Neural cell (in vitro differentiated cells): Measurements from ENCODE around the gene NPHP4. TPM values are rescaled to one million over a fixed set of nuclear protein-coding genes. Genes with fewer than 3 reads are reported as not detected.

Experiments used
- H2AFZ ChIP-seq: fragments of 200-600, 300-800 bp; sonication (generic), shearing (Covaris generic); 2 replicates; pipeline ENCODE4 v1.6.0; 2014; ENCODE audit warnings: low read depth, mild to moderate bottlenecking, antibody characterized with exemption, low read length, moderate library complexity
- H3F3A ChIP-seq: fragments of 200-600 bp; shearing (Covaris generic); 2 replicates; pipeline ENCODE4 v1.6.1; 2016; ENCODE audit warnings: mild to moderate bottlenecking, moderate library complexity, mixed read lengths, antibody characterized with exemption, low read length; ENCODE audit not compliant: insufficient read depth, poor library complexity, severe bottlenecking
- H3K27ac ChIP-seq: fragments of 200-600, 300-800 bp; sonication (generic), shearing (Covaris generic); 2 replicates; pipeline ENCODE4 v1.5.1; 2014; ENCODE audit warnings: mild to moderate bottlenecking, low read length, moderate library complexity
- H3K27me3 ChIP-seq: fragments of 300-800, 200-600 bp; sonication (generic), shearing (Covaris generic); 2 replicates; pipeline ENCODE4 v1.6.0; 2014; ENCODE audit warnings: mild to moderate bottlenecking, low read depth, low read length, moderate library complexity; ENCODE audit not compliant: insufficient read depth
- H3K36me3 ChIP-seq: fragments of 300-800, 200-600 bp; sonication (generic), shearing (Covaris generic); 2 replicates; pipeline ENCODE4 v1.5.1; 2014; ENCODE audit warnings: mild to moderate bottlenecking, antibody characterized with exemption, low read length, moderate library complexity; ENCODE audit not compliant: insufficient read depth
- H3K4me2 ChIP-seq: fragments of 300-800, 200-600 bp; sonication (generic), shearing (Covaris generic); 2 replicates; pipeline ENCODE4 v1.6.0; 2014; ENCODE audit warnings: mild to moderate bottlenecking, low read length
- H3K4me3 ChIP-seq: fragments of 300-800, 200-600 bp; sonication (generic), shearing (Covaris generic); 2 replicates; pipeline ENCODE4 v1.5.1; 2014; ENCODE audit warnings: mild to moderate bottlenecking, low read length, moderate library complexity
- H3K79me2 ChIP-seq: fragments of 200-600 bp; shearing (Covaris generic); replicated peaks from 2 replicates; pipeline ENCODE4 v1.6.0; 2014; ENCODE audit warnings: mild to moderate bottlenecking, low read length, moderate library complexity; ENCODE audit not compliant: insufficient read depth
- H3K9ac ChIP-seq: fragments of 300-800, 200-600 bp; sonication (generic), shearing (Covaris generic); 2 replicates; pipeline ENCODE4 v1.6.1; 2016; ENCODE audit warnings: mild to moderate bottlenecking, low read length, mixed read lengths
- H3K9me2 ChIP-seq: fragments of 200-600 bp; shearing (Covaris generic); 2 replicates; pipeline ENCODE4 v1.6.1; 2016; ENCODE audit warnings: mild to moderate bottlenecking, low read length, mixed read lengths; ENCODE audit not compliant: insufficient read depth
- H3K9me3 ChIP-seq: fragments of 200-600, 300-800 bp; sonication (generic), shearing (Covaris generic); 2 replicates; pipeline ENCODE4 v1.6.1; 2016; ENCODE audit warnings: mild to moderate bottlenecking, mixed run types, low read length, moderate library complexity, mixed read lengths
- H4K20me1 ChIP-seq: fragments of 200-600 bp; shearing (Covaris generic); 2 replicates; pipeline ENCODE4 v1.6.1; 2016; ENCODE audit warnings: mild to moderate bottlenecking, mixed run types; ENCODE audit not compliant: insufficient read depth
- CTCF ChIP-seq: fragments of 450-650 bp; IDR thresholded peaks from 2 replicates; pipeline ENCODE4 v1.5.1; 2014; ENCODE audit warnings: antibody characterized with exemption, mild to moderate bottlenecking, moderate library complexity; ENCODE audit not compliant: poor library complexity, severe bottlenecking
- EP300 ChIP-seq: fragments of 450-650 bp; conservative IDR thresholded peaks from 2 replicates; pipeline ENCODE4 v1.6.1; 2014; ENCODE audit warnings: antibody characterized with exemption, mild to moderate bottlenecking, moderate library complexity; ENCODE audit not compliant: poor library complexity, severe bottlenecking
- EZH2 ChIP-seq: fragments of 200-600, 300-800 bp; shearing (Covaris generic), sonication (generic); IDR thresholded peaks from 2 replicates; pipeline ENCODE4 v1.6.1; 2014; ENCODE audit warnings: antibody characterized with exemption, low read length, borderline replicate concordance, mild to moderate bottlenecking; ENCODE audit not compliant: insufficient read depth, poor library complexity, severe bottlenecking
- MXI1 ChIP-seq: fragments of 450-650 bp; conservative IDR thresholded peaks from 2 replicates; pipeline ENCODE4 v1.6.1; 2014; ENCODE audit warnings: antibody characterized with exemption, mild to moderate bottlenecking; ENCODE audit not compliant: poor library complexity, severe bottlenecking
- POLR2AphosphoS5 ChIP-seq: IDR thresholded peaks from 2 replicates; pipeline ENCODE4 v1.6.1; 2012
- RAD21 ChIP-seq: fragments of 450-650 bp; conservative IDR thresholded peaks from 2 replicates; pipeline ENCODE4 v1.6.1; 2014; ENCODE audit warnings: antibody characterized with exemption, mild to moderate bottlenecking, moderate library complexity
- REST ChIP-seq: IDR thresholded peaks from 2 replicates; pipeline ENCODE4 v1.6.1; 2012; ENCODE audit warnings: borderline replicate concordance
- SMC3 ChIP-seq: fragments of 450-650 bp; conservative IDR thresholded peaks from 2 replicates; pipeline ENCODE4 v1.6.1; 2014; ENCODE audit warnings: antibody characterized with exemption, mild to moderate bottlenecking, moderate library complexity; ENCODE audit not compliant: poor library complexity
- TAF1 ChIP-seq: IDR thresholded peaks from 2 replicates; pipeline ENCODE4 v1.6.1; 2012; ENCODE audit warnings: low read depth
- polyA plus RNA-seq: library from polyadenylated mRNA; depleted of rRNA; stranded (reverse); fragments of >200 nt; gene quantifications from 2 replicates; pipeline ENCODE4 v1.2.3, GENCODE V29; 2014

The NPHP4 gene
- polyA plus RNA-seq, 1 donor from 2014 or later, result 17.1 TPM

- no peaks in the 10 kb centered on the region for H3K9me3 ChIP-seq
- H3K4me3 ChIP-seq, result no peak overlapping the region
- H3F3A ChIP-seq, result no peaks in the 10 kb centered on the region
- no peak overlapping the region for H3K4me2 ChIP-seq
- no peaks in the 10 kb centered on the region for H3K27me3 ChIP-seq
- no peaks in the 10 kb centered on the region for H4K20me1 ChIP-seq
- TF ChIP-seq TAF1, result no peak
- no peak for TF ChIP-seq CTCF
- TF ChIP-seq POLR2AphosphoS5, result no peak
- no peak for TF ChIP-seq EZH2
- no peak for TF ChIP-seq RAD21
- no peak for TF ChIP-seq SMC3
- no peak for TF ChIP-seq EP300
- TF ChIP-seq MXI1, result no peak
- no peak overlapping the region for H3K27ac ChIP-seq
- H3K9me2 ChIP-seq, result no peaks in the 10 kb centered on the region
- H3K79me2 ChIP-seq, result no peaks in the 10 kb centered on the region
- no peaks in the 10 kb centered on the region for H3K36me3 ChIP-seq
- H3K9ac ChIP-seq, result no peak overlapping the region
- H2AFZ ChIP-seq, result no peak overlapping the region
These were observed 112.8 kb downstream of the NPHP4 start for GRCh38 chr1:5879421-5879820.

- H4K20me1 ChIP-seq, result no peaks in the 10 kb centered on the region
- TF ChIP-seq TAF1 (no peak), MXI1 (no peak), CTCF (no peak), EZH2 (no peak), POLR2AphosphoS5 (no peak), EP300 (no peak), REST (no peak), SMC3 (no peak), RAD21 (no peak)
- no peaks in the 10 kb centered on the region for H3K36me3 ChIP-seq
- no peak overlapping the region for H3K9ac ChIP-seq
- H3K79me2 ChIP-seq, result no peaks in the 10 kb centered on the region
- H3F3A ChIP-seq, result no peaks in the 10 kb centered on the region
- no peak overlapping the region for H3K4me2 ChIP-seq
- no peak overlapping the region for H3K27ac ChIP-seq
- H3K9me3 ChIP-seq, result no peaks in the 10 kb centered on the region
- H3K27me3 ChIP-seq, result no peaks in the 10 kb centered on the region
- no peaks in the 10 kb centered on the region for H3K9me2 ChIP-seq
- H3K4me3 ChIP-seq, result no peak overlapping the region
- H2AFZ ChIP-seq, result no peak overlapping the region
These were observed 113.3 kb downstream of the NPHP4 start for GRCh38 chr1:5878971-5879370.
